HCT116 (cell line): ENCODE results near the gene PNMA6E. TPM values are rescaled to one million over a fixed set of nuclear protein-coding genes. Genes with fewer than 3 reads are reported as not detected.

Source experiments
- ATAC-seq: fragments of 200-7000 bp; cut with Tn5 transposase; 2 replicates; pipeline ENCODE4 v1.9.1; 2020; ENCODE audit warnings: mild to moderate bottlenecking, moderate library complexity
- BruUV-seq: library from RNA; stranded (reverse); fragments of 400-500 nt; replicated peaks from 2 replicates; lab custom pipeline; 2021; lab: Mats Ljungman, UMichigan
- CTCF ChIA-PET: fragments of 300-600 bp; sonication (Branson Sonifier 250); formaldehyde crosslinking; loops from one replicate; lab custom pipeline; 2021; ENCODE audit warnings: antibody characterized with exemption; lab: Charles Lee
- POLR2A ChIA-PET: fragments of 300-600, 350-600 bp; sonication (Branson Sonifier 250); formaldehyde crosslinking; loops from one replicate; lab custom pipeline; 2021; ENCODE audit warnings: antibody characterized with exemption; lab: Charles Lee
- RAD21 ChIA-PET, 2 experiments: fragments of 300-600 bp; sonication (Branson Sonifier 250); formaldehyde crosslinking; loops; one replicate each; lab custom pipeline; 2023; ENCODE audit warnings: low total read pairs in 2 of 2; ENCODE audit not compliant: uncharacterized antibody in 2 of 2, unreplicated experiment in 2 of 2, low non-redundant PET in 1 of 2; lab: Charles Lee
- DNase-seq: peaks from one replicate; pipeline ENCODE4 v3.0.0-alpha.2; 2010; ENCODE audit warnings: low read depth, low spot score
- H2AFZ ChIP-seq: fragments of 200-600 bp; shearing (Covaris generic), sonication (generic); 2 replicates; pipeline ENCODE4 v1.6.1; 2017; ENCODE audit warnings: low read depth, mixed run types, mixed read lengths, antibody characterized with exemption, low read length; ENCODE audit not compliant: poor library complexity, severe bottlenecking
- H3K27ac ChIP-seq: 2 replicates; pipeline ENCODE4 v1.5.1; 2012; ENCODE audit warnings: low read depth, low read length
- H3K27me3 ChIP-seq: fragments of 200-600 bp; sonication (generic); 2 replicates; pipeline ENCODE4 v1.6.1; 2016; ENCODE audit warnings: mixed run types, low read length, mixed read lengths; ENCODE audit not compliant: insufficient read depth
- H3K36me3 ChIP-seq, 2 experiments: fragments of 200-500 bp in 1 of 2; fragments of 200-600 bp in 1 of 2; sonication (Bioruptor generic) in 1 of 2; sonication (generic) in 1 of 2; 2 replicates each; pipeline versions ENCODE4 v1.5.1 to v1.6.1; 2014 to 2016; ENCODE audit warnings: low read length in 2 of 2, inconsistent platforms in 1 of 2, mixed read lengths in 1 of 2, mixed run types in 1 of 2; ENCODE audit not compliant: insufficient read depth in 2 of 2, control insufficient read depth in 1 of 2
- H3K4me1 ChIP-seq, 2 experiments: fragments of 200-600 bp in 1 of 2; sonication (generic) in 1 of 2; 2 replicates each; pipeline versions ENCODE4 v1.5.1 to v1.6.1; 2012 to 2017; ENCODE audit warnings: low read length in 2 of 2, inconsistent platforms in 1 of 2, mild to moderate bottlenecking in 1 of 2, mixed read lengths in 1 of 2, mixed run types in 1 of 2, moderate library complexity in 1 of 2; ENCODE audit not compliant: insufficient read depth in 2 of 2, control insufficient read depth in 1 of 2
- H3K4me2 ChIP-seq: fragments of 200-600 bp; sonication (generic); 2 replicates; pipeline ENCODE4 v1.6.1; 2017; ENCODE audit warnings: mixed run types, low read length, mixed read lengths
- H3K4me3 ChIP-seq, 2 experiments: fragments of 200-600 bp in 1 of 2; sonication (generic) in 1 of 2; replicated peaks in 1 of 2; 2 replicates each; pipeline ENCODE4 v1.5.1; 2011 to 2016; ENCODE audit warnings: low read length in 2 of 2, control low read depth in 1 of 2, low read depth in 1 of 2, mild to moderate bottlenecking in 1 of 2, mixed read lengths in 1 of 2, mixed run types in 1 of 2
- H3K79me2 ChIP-seq: fragments of 200-600 bp; sonication (generic); 2 replicates; pipeline ENCODE4 v1.6.1; 2017; ENCODE audit warnings: mild to moderate bottlenecking, mixed run types, low read length, moderate library complexity, mixed read lengths; ENCODE audit not compliant: insufficient read depth
- H3K9ac ChIP-seq: fragments of 200-600 bp; sonication (generic); 2 replicates; pipeline ENCODE4 v1.6.1; 2016; ENCODE audit warnings: low read length, mixed read lengths
- H3K9me2 ChIP-seq: fragments of 200-600 bp; sonication (generic), shearing (Covaris generic); 2 replicates; pipeline ENCODE4 v1.6.1; 2017; ENCODE audit warnings: mixed run types, mild to moderate bottlenecking, moderate library complexity; ENCODE audit not compliant: insufficient read depth
- H3K9me3 ChIP-seq, 2 experiments: fragments of 200-500 bp in 1 of 2; fragments of 200-600 bp in 1 of 2; sonication (Bioruptor generic) in 1 of 2; sonication (generic) in 1 of 2; 2 replicates each; pipeline ENCODE4 v1.6.1; 2014 to 2017; ENCODE audit warnings: low read length in 2 of 2, mixed read lengths in 2 of 2, inconsistent platforms in 1 of 2, low read depth in 1 of 2, mild to moderate bottlenecking in 1 of 2, mixed run types in 1 of 2, moderate library complexity in 1 of 2; ENCODE audit not compliant: control insufficient read depth in 1 of 2, insufficient read depth in 1 of 2
- H4K20me1 ChIP-seq: fragments of 200-600 bp; sonication (generic), shearing (Covaris generic); 2 replicates; pipeline ENCODE4 v1.6.1; 2017; ENCODE audit warnings: mixed run types, mild to moderate bottlenecking, moderate library complexity; ENCODE audit not compliant: insufficient read depth
- CEBPB ChIP-seq: IDR thresholded peaks from 2 replicates; pipeline ENCODE4 v1.6.1; 2012; ENCODE audit warnings: low read depth
- CTCF ChIP-seq, 3 experiments: fragments of 200-600 bp in 1 of 3; sonication (generic) in 1 of 3; IDR thresholded peaks in 2 of 3; conservative IDR thresholded peaks in 1 of 3; 2 replicates each; pipeline ENCODE4 v1.5.1; 2012 to 2017; ENCODE audit warnings: low read depth in 2 of 3, low read length in 2 of 3, antibody characterized with exemption in 1 of 3, borderline replicate concordance in 1 of 3, control low read depth in 1 of 3, mild to moderate bottlenecking in 1 of 3, mixed read lengths in 1 of 3, mixed run types in 1 of 3, moderate library complexity in 1 of 3; ENCODE audit not compliant: insufficient read depth in 1 of 3
- EZH2 ChIP-seq: fragments of 200-600 bp; sonication (generic); IDR thresholded peaks from 2 replicates; pipeline ENCODE4 v1.6.1; 2017; ENCODE audit warnings: antibody characterized with exemption, mixed run types
- EZH2phosphoT487 ChIP-seq: fragments of 200-600 bp; IDR thresholded peaks from 2 replicates; pipeline ENCODE4 v1.6.1; 2018; ENCODE audit warnings: antibody characterized with exemption, borderline replicate concordance
- JUND ChIP-seq: IDR thresholded peaks from 2 replicates; pipeline ENCODE4 v1.6.1; 2012
- POLR2A ChIP-seq: IDR thresholded peaks from 2 replicates; pipeline ENCODE4 v1.7.0; 2011; ENCODE audit warnings: borderline replicate concordance; ENCODE audit not compliant: insufficient read depth, insufficient read length; ENCODE audit errors: extremely low read depth
- RAD21 ChIP-seq: IDR thresholded peaks from 2 replicates; pipeline ENCODE4 v1.6.1; 2012; ENCODE audit warnings: low read depth, mild to moderate bottlenecking
- REST ChIP-seq: IDR thresholded peaks from 2 replicates; pipeline ENCODE4 v1.6.1; 2012; ENCODE audit warnings: low read depth
- SIN3A ChIP-seq: IDR thresholded peaks from 2 replicates; pipeline ENCODE4 v1.6.1; 2012; ENCODE audit warnings: low read depth
- SP1 ChIP-seq: IDR thresholded peaks from 2 replicates; pipeline ENCODE4 v1.6.1; 2012; ENCODE audit warnings: low read depth
- SRF ChIP-seq: IDR thresholded peaks from 2 replicates; pipeline ENCODE4 v1.6.1; 2012; ENCODE audit warnings: low read depth
- YY1 ChIP-seq: IDR thresholded peaks from 2 replicates; pipeline ENCODE4 v1.6.1; 2011; ENCODE audit warnings: low read length, low read depth, moderate library complexity, mild to moderate bottlenecking; ENCODE audit not compliant: insufficient replicate concordance; ENCODE audit errors: extremely low read depth
- ZBTB33 ChIP-seq: IDR thresholded peaks from 2 replicates; pipeline ENCODE4 v1.6.1; 2011; ENCODE audit warnings: mild to moderate bottlenecking, low read length, moderate library complexity; ENCODE audit not compliant: insufficient replicate concordance; ENCODE audit errors: extremely low read depth
- intact Hi-C: fragments of 100-400 bp; cut with micrococcal nuclease; formaldehyde crosslinking; loops from 2 replicates; pipeline ENCODE4 v1.10.0; 2022
- total RNA-seq: library from RNA; stranded (reverse); gene quantifications from one replicate; pipeline ENCODE4 v1.2.1, GENCODE V29; 2021; ENCODE audit not compliant: unreplicated experiment

Gene PNMA6E
- total RNA-seq, 1 experiment from 2014 or later: not detected

DNA sequence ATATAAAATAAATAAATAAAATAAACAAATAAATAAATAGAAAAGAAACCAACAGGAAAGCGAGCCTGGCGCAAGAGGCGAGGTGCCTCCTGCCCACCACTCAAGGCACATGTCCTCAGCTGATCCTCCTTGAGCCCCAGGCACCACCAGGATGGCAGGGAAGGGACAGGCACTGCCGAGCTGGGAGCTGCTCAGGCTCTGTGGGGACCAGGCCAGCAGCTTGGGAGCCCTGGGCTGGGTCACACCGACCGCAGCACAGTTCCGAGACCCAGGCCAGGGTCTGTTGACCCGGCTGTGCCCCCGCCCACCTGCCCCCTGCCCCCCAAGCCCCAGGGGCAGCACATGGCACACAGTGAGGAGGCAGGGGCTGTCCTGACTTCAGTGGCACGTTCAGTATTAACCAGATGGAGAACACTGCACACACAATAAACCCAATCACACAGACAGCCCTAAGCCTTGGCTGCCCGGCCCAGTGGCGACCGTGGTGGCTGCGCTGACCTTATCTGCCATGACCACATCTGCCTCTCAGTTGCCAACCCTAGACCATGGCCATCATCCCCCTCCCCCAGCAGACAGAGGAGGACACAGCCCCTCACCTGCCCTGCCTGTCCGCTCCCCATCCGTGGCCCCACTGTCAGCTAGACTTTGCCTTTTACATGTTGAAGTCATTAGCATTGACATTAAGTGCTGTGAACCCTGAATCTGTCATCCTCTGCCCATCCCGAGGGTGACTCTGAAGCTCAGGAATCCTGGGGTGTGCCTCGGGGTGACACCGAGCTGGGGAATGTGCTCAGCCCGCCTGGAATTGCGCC is 47.6 kb upstream of the PNMA6E start (continued):
- TF ChIP-seq REST (no peak), EZH2phosphoT487 (no peak), JUND (no peak), SRF (no peak), SIN3A (no peak), CEBPB (no peak), RAD21 (no peak), POLR2A (no peak)

DNA sequence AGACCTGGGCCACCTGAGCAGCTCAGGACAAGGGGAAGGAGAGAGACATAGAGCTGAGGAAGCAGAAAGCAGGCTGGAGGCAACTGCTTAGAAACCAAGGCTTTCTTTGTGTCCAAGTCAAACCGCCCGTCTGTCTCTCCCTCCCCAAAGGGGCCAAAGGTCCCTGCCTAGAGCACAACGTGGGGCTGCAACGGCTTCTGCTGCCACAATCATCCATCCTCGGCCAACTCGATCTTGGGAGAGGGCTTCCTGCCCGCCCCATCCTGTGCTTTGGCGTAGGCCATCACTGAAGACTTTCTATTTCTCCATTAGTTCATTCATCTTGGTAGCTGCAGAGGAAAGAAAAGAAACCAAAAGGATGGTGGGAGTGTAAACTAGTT is 46.4 kb upstream of the PNMA6E start:
- ChIA-PET RAD21 (no interaction called here), POLR2A (no interaction called here), CTCF (no interaction called here)
- Histone ChIP-seq H3K36me3 (no peaks in the 10 kb centered on the region), H3K79me2 (no peaks in the 10 kb centered on the region), H3K9me2 (no peaks in the 10 kb centered on the region), H4K20me1 (no peaks in the 10 kb centered on the region), H3K9ac (no peak overlapping the region), H3K4me2 (no peak overlapping the region), H3K4me3 (no peak overlapping the region), H3K27me3 (no peaks in the 10 kb centered on the region), H2AFZ (no peak overlapping the region), H3K4me1 (peaks cover 0 to 7% of the 10 kb centered on the region in 2 experiments; a peak in 1 of 4 replicates), H3K27ac (no peak overlapping the region), H3K9me3 (no peaks in the 10 kb centered on the region)
- no peak for DNase-seq
- intact Hi-C loops: no loop called here
- no TSS peak for BruUV-seq
- ATAC-seq: no peak
- TF ChIP-seq REST: no peak
- no peak for TF ChIP-seq ZBTB33
- no peak for TF ChIP-seq SP1
- no peak for TF ChIP-seq CTCF (IDR thresholded peaks at IDR 0.05 in 2 of 3, conservative IDR thresholded peaks at IDR 0.05 in 1 of 3; ENCODE audit: borderline replicate concordance in 1 of 3, insufficient read depth in 1 of 3, low read depth in 2 of 3, low read length in 2 of 3)
- TF ChIP-seq YY1: no peak
- no peak for TF ChIP-seq EZH2
